VCaP (cell line): Measurements from ENCODE around the gene PDE10A.

ENCODE experiments used
- H3K27ac ChIP-seq: fragments of 450-650 bp; 2 replicates; pipeline ENCODE4 v1.5.1; 2017
- TF ChIP-seq, protein P1 (sequence below): fragments of 450-650 bp; conservative IDR thresholded peaks from 2 replicates; pipeline ENCODE4 v1.5.1; 2017; ENCODE audit warnings: mild to moderate bottlenecking, moderate library complexity

PDE10A gene

DNA sequence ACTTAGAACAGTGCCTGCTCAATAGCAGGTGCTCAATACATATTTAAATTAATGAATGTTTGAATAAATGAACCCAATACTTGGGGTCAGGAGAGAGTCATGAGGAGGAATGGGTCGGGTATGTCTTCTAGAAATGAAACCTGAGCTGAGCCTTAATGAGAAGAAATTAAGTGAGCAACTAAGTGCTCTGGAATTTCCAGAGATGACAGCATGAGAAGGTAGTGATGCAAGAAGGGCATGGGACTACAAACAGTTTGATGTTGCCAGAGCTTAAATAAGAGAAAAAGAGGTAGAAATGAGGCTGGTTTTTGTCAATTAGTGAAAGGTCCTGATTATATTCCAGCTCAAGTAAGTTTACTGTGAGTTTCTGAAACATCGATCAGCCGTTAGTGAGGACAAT is 82.9 kb downstream of the PDE10A start:
- no peak overlapping the region for H3K27ac ChIP-seq
- TF ChIP-seq, protein P1, sequence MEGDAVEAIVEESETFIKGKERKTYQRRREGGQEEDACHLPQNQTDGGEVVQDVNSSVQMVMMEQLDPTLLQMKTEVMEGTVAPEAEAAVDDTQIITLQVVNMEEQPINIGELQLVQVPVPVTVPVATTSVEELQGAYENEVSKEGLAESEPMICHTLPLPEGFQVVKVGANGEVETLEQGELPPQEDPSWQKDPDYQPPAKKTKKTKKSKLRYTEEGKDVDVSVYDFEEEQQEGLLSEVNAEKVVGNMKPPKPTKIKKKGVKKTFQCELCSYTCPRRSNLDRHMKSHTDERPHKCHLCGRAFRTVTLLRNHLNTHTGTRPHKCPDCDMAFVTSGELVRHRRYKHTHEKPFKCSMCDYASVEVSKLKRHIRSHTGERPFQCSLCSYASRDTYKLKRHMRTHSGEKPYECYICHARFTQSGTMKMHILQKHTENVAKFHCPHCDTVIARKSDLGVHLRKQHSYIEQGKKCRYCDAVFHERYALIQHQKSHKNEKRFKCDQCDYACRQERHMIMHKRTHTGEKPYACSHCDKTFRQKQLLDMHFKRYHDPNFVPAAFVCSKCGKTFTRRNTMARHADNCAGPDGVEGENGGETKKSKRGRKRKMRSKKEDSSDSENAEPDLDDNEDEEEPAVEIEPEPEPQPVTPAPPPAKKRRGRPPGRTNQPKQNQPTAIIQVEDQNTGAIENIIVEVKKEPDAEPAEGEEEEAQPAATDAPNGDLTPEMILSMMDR = no peak

DNA sequence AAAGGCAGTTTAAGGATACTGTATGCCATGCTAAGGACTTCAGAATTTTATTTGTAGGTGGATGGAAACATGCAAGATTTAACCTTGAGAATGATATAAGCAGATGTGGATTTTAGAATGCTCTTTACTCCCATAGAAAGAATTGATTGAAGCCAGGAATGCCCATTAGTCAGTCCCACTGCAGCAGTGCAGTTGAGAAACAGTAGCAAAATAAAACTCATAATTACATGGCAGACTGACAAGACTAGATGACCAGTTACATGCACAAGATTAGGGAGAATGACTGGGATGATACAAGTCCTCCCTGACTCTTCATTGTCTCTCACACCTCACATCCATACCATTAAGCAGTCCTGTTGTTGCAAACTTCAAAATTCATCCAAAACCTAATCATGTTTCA is 83.9 kb downstream of the PDE10A start:
- TF ChIP-seq, protein P1 = no peak
- H3K27ac ChIP-seq = no peak overlapping the region

DNA sequence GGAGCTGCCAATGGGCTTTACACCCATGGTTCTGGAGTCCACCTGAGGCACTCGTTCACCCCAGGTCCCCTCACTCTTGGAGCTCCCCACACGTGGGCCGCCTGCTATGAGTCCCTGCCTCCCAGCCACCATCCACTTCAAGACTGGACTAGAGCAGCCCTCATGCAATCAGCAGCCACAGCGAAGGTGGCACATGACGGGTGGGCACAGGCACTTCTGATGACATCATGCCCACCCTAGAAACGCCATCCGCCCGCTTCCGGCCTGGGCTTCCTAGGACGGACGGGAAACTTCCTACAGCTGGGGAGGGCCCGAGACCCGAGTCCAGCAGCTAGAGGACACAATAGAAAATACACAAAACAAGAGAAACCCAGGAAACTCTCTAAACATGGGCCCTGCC is 85.5 kb downstream of the PDE10A start:
- no peak overlapping the region for H3K27ac ChIP-seq
- TF ChIP-seq, protein P1 = no peak

DNA sequence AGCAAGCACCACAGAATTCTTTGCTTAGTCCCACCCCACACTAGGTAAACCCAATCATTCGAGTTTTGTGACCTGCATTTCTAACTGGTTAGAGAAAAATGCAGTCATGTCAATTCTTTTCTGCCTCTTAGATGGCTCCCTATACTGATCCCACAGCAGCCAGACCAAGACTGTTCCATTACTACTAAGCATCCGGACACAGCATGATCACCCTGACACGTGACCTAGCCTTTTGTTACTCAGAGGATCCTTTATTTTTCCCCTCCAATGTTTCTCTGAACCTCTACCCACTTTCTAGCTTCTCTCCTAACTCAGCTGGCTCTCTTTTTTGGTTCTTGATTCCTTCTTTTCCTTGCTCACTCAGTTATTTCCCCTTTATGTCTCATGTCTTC is 87.9 kb downstream of the PDE10A start:
- no peak overlapping the region for H3K27ac ChIP-seq
- TF ChIP-seq, protein P1 = no peak

DNA sequence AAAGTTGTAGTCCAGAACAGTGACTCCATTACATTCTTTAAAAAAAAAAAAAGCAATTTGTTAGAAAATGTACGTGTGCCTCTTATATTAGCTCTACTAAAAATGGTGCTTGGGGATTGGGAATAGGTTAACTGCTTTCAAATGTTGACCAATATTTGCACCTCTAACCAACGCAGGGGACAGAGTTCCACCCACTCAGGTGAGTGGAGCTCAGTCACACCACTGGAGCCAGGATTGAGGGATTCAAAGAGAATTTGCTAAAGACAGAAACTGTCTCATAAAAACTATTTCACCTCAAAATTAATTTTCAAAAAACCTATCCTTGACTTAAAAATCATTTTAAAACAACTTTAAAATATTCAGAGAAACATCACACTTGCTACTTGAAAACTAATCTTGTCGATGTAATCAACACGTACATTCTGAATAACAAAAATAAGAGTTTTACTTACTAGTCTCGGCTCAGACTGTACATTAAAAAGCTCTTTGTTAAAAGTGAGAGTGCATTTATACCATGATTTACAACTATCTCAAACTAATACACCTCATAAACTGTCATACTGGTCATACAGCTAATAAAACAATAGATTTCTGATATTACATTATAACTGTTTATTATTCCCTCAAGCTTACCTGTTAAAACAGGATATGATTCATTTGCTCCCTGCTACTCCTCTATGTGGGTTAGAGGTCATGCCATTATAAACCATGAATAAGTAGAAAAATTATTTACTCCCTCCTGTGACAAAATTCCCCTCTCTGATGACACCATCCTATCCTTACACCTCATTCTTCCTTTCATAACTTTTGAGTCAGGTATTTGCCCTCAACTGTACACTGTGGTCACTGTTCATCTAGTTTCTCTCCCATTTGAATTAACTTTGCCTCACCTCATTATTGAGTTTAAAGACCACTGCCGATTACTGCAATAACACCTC is 88.6 kb downstream of the PDE10A start:
- H3K27ac ChIP-seq = no peak overlapping the region

DNA sequence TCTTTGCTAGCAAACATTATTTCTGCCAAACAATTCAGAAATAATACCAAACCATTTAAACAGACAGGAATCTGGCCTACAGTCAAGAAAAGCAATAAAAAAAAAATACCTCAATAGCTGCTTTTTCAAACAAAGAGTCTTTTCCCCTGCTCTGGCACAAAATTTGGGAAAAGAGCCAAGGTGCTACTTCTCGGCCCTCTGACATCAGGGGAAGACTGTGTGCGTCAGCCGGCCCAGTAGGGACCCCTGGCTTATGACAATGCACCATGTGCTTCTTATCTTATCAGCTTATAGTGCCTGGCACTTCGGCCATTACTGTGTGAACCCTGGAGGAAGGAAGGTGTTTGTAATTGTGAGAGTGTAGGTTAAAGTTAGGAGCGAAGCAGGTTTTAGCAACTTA is 89.4 kb downstream of the PDE10A start:
- H3K27ac ChIP-seq = no peak overlapping the region
- TF ChIP-seq, protein P1 = no peak

More for the DNA sequence above, 88.6 kb downstream of the PDE10A start:
- TF ChIP-seq, protein P1 = no peak

DNA sequence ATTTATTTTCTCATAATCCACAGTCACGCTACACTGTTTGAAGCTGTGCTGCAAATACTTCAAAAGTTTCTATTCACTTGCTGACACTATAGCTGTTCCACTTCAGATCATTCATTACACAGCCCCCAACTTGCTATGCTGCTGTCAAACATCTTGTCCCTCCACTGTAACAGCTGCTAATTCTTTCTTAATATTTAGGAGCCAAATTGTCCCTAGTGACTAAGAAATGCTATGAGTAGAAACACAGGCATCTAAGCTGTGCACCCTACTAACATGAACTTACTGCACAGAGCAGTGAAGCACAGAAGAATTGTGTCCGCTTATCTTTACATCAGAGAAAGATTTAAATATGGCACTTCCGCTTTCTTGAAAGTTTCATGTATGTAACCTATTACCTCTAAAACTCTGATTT is 91.3 kb downstream of the PDE10A start:
- TF ChIP-seq, protein P1 = no peak
- H3K27ac ChIP-seq = no peak overlapping the region
